ENCODE results near the gene TSPAN5.

TSPAN5 gene

GRCh38 chr4:98509721-98510120, 148.7 kb downstream of the TSPAN5 start:
- Histone ChIP-seq H3K9me3 (ENCODE audit: insufficient read depth, low read length) (no peaks in the 10 kb centered on the region), H3K4me3 (ENCODE audit: insufficient read depth, low read length, poor library complexity, severe bottlenecking) (no peak overlapping the region), H3K27ac (ENCODE audit: low read depth, low read length) (no peak overlapping the region), H3K79me2 (ENCODE audit: insufficient read depth, low read length) (no peaks in the 10 kb centered on the region), H3K4me2 (ENCODE audit: low read depth, low read length, poor library complexity, severe bottlenecking) (no peak overlapping the region), H4K20me1 (ENCODE audit: low read depth, low read length) (no peaks in the 10 kb centered on the region), H3K27me3 (ENCODE audit: low read length) (no peaks in the 10 kb centered on the region), H3F3A (ENCODE audit: insufficient read depth) (no peaks in the 10 kb centered on the region), H3K36me3 (ENCODE audit: low read length) (no peaks in the 10 kb centered on the region), H2AFZ (ENCODE audit: low read depth, low read length, severe bottlenecking) (no peak overlapping the region), H3K9me2 (replicated peaks; ENCODE audit: insufficient read depth, low read length) (no peaks in the 10 kb centered on the region), H3K9ac (ENCODE audit: low read length) (no peak overlapping the region)
- TF ChIP-seq CTCF (IDR thresholded peaks at IDR 0.05; ENCODE audit: insufficient read depth, low read length, poor library complexity, severe bottlenecking) (no peak), EZH2phosphoT487 (conservative IDR thresholded peaks at IDR 0.05; ENCODE audit: low read length) (no peak)

- Histone ChIP-seq H3K4me3 (ENCODE audit: insufficient read depth, low read length, poor library complexity, severe bottlenecking) (no peak overlapping the region), H3K9me2 (replicated peaks; ENCODE audit: insufficient read depth, low read length) (no peaks in the 10 kb centered on the region), H3F3A (ENCODE audit: insufficient read depth) (no peaks in the 10 kb centered on the region), H3K27ac (ENCODE audit: low read depth, low read length) (no peak overlapping the region), H4K20me1 (ENCODE audit: low read depth, low read length) (no peaks in the 10 kb centered on the region), H3K27me3 (ENCODE audit: low read length) (no peaks in the 10 kb centered on the region), H3K9me3 (ENCODE audit: insufficient read depth, low read length) (no peaks in the 10 kb centered on the region), H3K9ac (ENCODE audit: low read length) (no peak overlapping the region), H3K4me2 (ENCODE audit: low read depth, low read length, poor library complexity, severe bottlenecking) (no peak overlapping the region), H3K79me2 (ENCODE audit: insufficient read depth, low read length) (no peaks in the 10 kb centered on the region), H3K36me3 (ENCODE audit: low read length) (no peaks in the 10 kb centered on the region), H2AFZ (ENCODE audit: low read depth, low read length, severe bottlenecking) (no peak overlapping the region)
- TF ChIP-seq CTCF (IDR thresholded peaks at IDR 0.05; ENCODE audit: insufficient read depth, low read length, poor library complexity, severe bottlenecking) (no peak), EZH2phosphoT487 (conservative IDR thresholded peaks at IDR 0.05; ENCODE audit: low read length) (no peak)
These were observed 149.4 kb downstream of the TSPAN5 start for GRCh38 chr4:98508829-98509598.

- no peak overlapping the region for H3K4me2 ChIP-seq (ENCODE audit: low read depth, low read length, poor library complexity, severe bottlenecking)
- H2AFZ ChIP-seq (ENCODE audit: low read depth, low read length, severe bottlenecking) = no peak overlapping the region
- no peak overlapping the region for H3K9ac ChIP-seq (ENCODE audit: low read length)
- no peaks in the 10 kb centered on the region for H3K79me2 ChIP-seq (ENCODE audit: insufficient read depth, low read length)
- H3K36me3 ChIP-seq (ENCODE audit: low read length) = no peaks in the 10 kb centered on the region
- H3K4me3 ChIP-seq (ENCODE audit: insufficient read depth, low read length, poor library complexity, severe bottlenecking) = no peak overlapping the region
- H3K9me2 ChIP-seq (replicated peaks; ENCODE audit: insufficient read depth, low read length) = no peaks in the 10 kb centered on the region
- no peak overlapping the region for H3K27ac ChIP-seq (ENCODE audit: low read depth, low read length)
- TF ChIP-seq CTCF (IDR thresholded peaks at IDR 0.05; ENCODE audit: insufficient read depth, low read length, poor library complexity, severe bottlenecking) (no peak), EZH2phosphoT487 (conservative IDR thresholded peaks at IDR 0.05; ENCODE audit: low read length) (no peak)
- H3K9me3 ChIP-seq (ENCODE audit: insufficient read depth, low read length) = no peaks in the 10 kb centered on the region
- no peaks in the 10 kb centered on the region for H4K20me1 ChIP-seq (ENCODE audit: low read depth, low read length)
- H3F3A ChIP-seq (ENCODE audit: insufficient read depth) = no peaks in the 10 kb centered on the region
- H3K27me3 ChIP-seq (ENCODE audit: low read length) = no peaks in the 10 kb centered on the region
These were observed 150.2 kb downstream of the TSPAN5 start for GRCh38 chr4:98508248-98508647.

All from SU-DHL-6 (cell line).